ENCODE data around the gene ASIC2. TPM values are rescaled to one million over a fixed set of nuclear protein-coding genes. Genes with fewer than 3 reads are reported as not detected.

ASIC2 gene
- total RNA-seq, 1 experiment from 2014 or later: 0.74 TPM

- Histone ChIP-seq H2BK5ac (ENCODE audit: insufficient read length, low read length) (no peak overlapping the region), H3T11ph (ENCODE audit: low read length) (no peak overlapping the region), H3K18ac (ENCODE audit: insufficient read length, low read depth, low read length) (no peak overlapping the region), H3K4me1 (ENCODE audit: insufficient read depth, low read length) (no peaks in the 10 kb centered on the region), H3K79me1 (ENCODE audit: insufficient read depth, low read depth, low read length, poor library complexity, severe bottlenecking) (no peaks in the 10 kb centered on the region), H3K27me3 (ENCODE audit: insufficient read depth, low read length) (peaks cover 16% of the 10 kb centered on the region; the same call in 1 of the 2 replicates), H2AK5ac (ENCODE audit: insufficient read length, low read length) (no peak overlapping the region), H3K14ac (ENCODE audit: insufficient read depth, low read length) (no peak overlapping the region), H2BK120ac (ENCODE audit: low read depth, low read length, poor library complexity, severe bottlenecking) (no peak overlapping the region), H3K23ac (ENCODE audit: insufficient read length, low read depth, low read length) (no peak overlapping the region), H3K9ac (ENCODE audit: extremely low read depth, insufficient read length, low read length) (no peak overlapping the region), H4K20me1 (ENCODE audit: control insufficient read depth, insufficient read depth, insufficient read length) (no peaks in the 10 kb centered on the region), H4K5ac (ENCODE audit: insufficient read length, low read depth, low read length) (no peak overlapping the region), H3K56ac (ENCODE audit: insufficient read length, low read depth, low read length) (no peak overlapping the region), H3K9me3 (ENCODE audit: control insufficient read depth, low read depth, low read length) (no peaks in the 10 kb centered on the region), H4K8ac (replicated peaks; ENCODE audit: insufficient read length, low read depth, low read length) (no peak overlapping the region), H2AFZ (ENCODE audit: low read length) (no peak overlapping the region), H2BK12ac (ENCODE audit: insufficient read length, low read depth, low read length) (no peak overlapping the region), H2BK20ac (ENCODE audit: low read depth, low read length, poor library complexity, severe bottlenecking) (no peak overlapping the region), H2BK15ac (ENCODE audit: low read depth, low read length) (no peak overlapping the region), H3K79me2 (ENCODE audit: insufficient read depth, low read length) (no peaks in the 10 kb centered on the region), H3K4ac (ENCODE audit: low read depth, low read length) (no peak overlapping the region), H3K4me2 (ENCODE audit: insufficient read depth, insufficient read length, low read length) (no peak overlapping the region), H4K91ac (ENCODE audit: insufficient read length, low read depth, low read length) (no peak overlapping the region), H3K23me2 (ENCODE audit: insufficient read length, low read depth, low read length, poor library complexity, severe bottlenecking) (no peaks in the 10 kb centered on the region), H3K27ac (ENCODE audit: insufficient read length, low read depth, low read length) (no peak overlapping the region)
- no peaks in the 10 kb centered on the region for H3K36me3 Mint-ChIP-seq (ENCODE audit: insufficient read depth in 1 of 3, low read depth in 3 of 3)
- H3K4me1 Mint-ChIP-seq: peaks cover 0 to 7% of the 10 kb centered on the region in 2 experiments; a peak in 2 of 4 replicates
- peaks cover 99% of the 10 kb centered on the region for H3K27me3 Mint-ChIP-seq (ENCODE audit: low read depth)
- no peak; the same call in 1 of the 3 replicates for TF ChIP-seq CTCF (conservative IDR thresholded peaks at IDR 0.05)
- H3K4me3 Mint-ChIP-seq: no peak overlapping the region
- peak; percentile 71 for DNase-seq
- no peaks in the 10 kb centered on the region; a peak in 1 of 5 replicates for H3K9me3 Mint-ChIP-seq
- no peak overlapping the region for H3K27ac Mint-ChIP-seq
- WGBS (ENCODE audit: extremely low coverage, insufficient read length, low lambda C conversion rate): no CpG with 5 or more reads among the region's 1 CpG
Observed at GRCh38 chr17:33200587-33200986, 92.5 kb downstream of the ASIC2 start.

Measured in H9 (cell line).